KMS-11 (cell line): ENCODE results near the gene ILDR1.
A peak's percentile ranks its signal among the peaks of the same experiment; 100 is the strongest.

Experiments used
- H2AFZ ChIP-seq: fragments of 200-600 bp; sonication (generic); 2 replicates; pipeline ENCODE4 v1.6.1; 2016; ENCODE audit warnings: antibody characterized with exemption, mixed run types, low read depth
- H3K27ac ChIP-seq: fragments of 200-600 bp; sonication (generic); 2 replicates; pipeline ENCODE4 v1.6.1; 2016; ENCODE audit warnings: mild to moderate bottlenecking, mixed run types
- H3K27me3 ChIP-seq: fragments of 200-600 bp; sonication (generic); 2 replicates; pipeline ENCODE4 v1.6.1; 2017; ENCODE audit warnings: mild to moderate bottlenecking, low read depth, mixed run types, moderate library complexity; ENCODE audit not compliant: insufficient read depth
- H3K36me3 ChIP-seq: fragments of 200-600 bp; sonication (generic); 2 replicates; pipeline ENCODE4 v1.6.1; 2017; ENCODE audit warnings: mild to moderate bottlenecking, mixed run types; ENCODE audit not compliant: insufficient read depth
- H3K4me1 ChIP-seq: fragments of 200-600 bp; sonication (generic); 2 replicates; pipeline ENCODE4 v1.6.1; 2016; ENCODE audit warnings: mild to moderate bottlenecking, low read depth, mixed run types; ENCODE audit not compliant: poor library complexity, severe bottlenecking
- H3K4me2 ChIP-seq: fragments of 200-600 bp; sonication (generic); 2 replicates; pipeline ENCODE4 v1.7.0; 2016; ENCODE audit warnings: mild to moderate bottlenecking, mixed run types
- H3K4me3 ChIP-seq: fragments of 200-600 bp; sonication (generic); IDR thresholded peaks from 2 replicates; pipeline ENCODE4 v1.6.1; 2017; ENCODE audit warnings: low read depth, low read length, mixed read lengths; ENCODE audit not compliant: insufficient read depth
- H3K79me2 ChIP-seq: fragments of 200-600 bp; sonication (generic); 2 replicates; pipeline ENCODE4 v1.6.1; 2016; ENCODE audit warnings: low read depth, mixed run types; ENCODE audit not compliant: insufficient read depth
- H3K9ac ChIP-seq: fragments of 200-600 bp; sonication (generic); 2 replicates; pipeline ENCODE4 v1.6.1; 2016; ENCODE audit warnings: mild to moderate bottlenecking, mixed run types
- H4K20me1 ChIP-seq: fragments of 200-600 bp; sonication (generic); 2 replicates; pipeline ENCODE4 v1.6.1; 2016; ENCODE audit warnings: mild to moderate bottlenecking, mixed run types; ENCODE audit not compliant: insufficient read depth
- CTCF ChIP-seq: fragments of 200-600 bp; sonication (generic); conservative IDR thresholded peaks from 2 replicates; pipeline ENCODE4 v1.6.1; 2017; ENCODE audit warnings: low read depth, mild to moderate bottlenecking, antibody characterized with exemption, low read length, moderate library complexity, mixed read lengths

Gene ILDR1

DNA sequence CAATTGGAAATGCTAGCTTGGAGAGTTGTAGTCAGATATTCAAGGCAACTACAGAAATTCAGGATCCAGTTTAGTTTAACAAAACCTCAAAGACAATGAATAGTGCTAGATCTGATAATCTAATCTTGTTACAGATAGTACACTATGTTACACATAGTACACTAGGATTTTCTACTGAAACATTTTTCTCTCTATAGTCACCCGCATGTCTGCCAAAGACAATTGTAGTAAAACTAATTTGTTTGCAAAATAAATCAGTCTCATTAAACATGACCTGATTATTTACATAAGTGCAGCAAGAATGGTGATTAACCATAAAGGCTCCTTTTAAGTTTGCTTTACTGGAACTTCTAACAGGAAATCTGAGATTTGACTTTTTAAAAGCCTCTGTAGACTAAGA lies 52.0 kb downstream of the ILDR1 start:
- no peak overlapping the region for H3K4me3 ChIP-seq

DNA sequence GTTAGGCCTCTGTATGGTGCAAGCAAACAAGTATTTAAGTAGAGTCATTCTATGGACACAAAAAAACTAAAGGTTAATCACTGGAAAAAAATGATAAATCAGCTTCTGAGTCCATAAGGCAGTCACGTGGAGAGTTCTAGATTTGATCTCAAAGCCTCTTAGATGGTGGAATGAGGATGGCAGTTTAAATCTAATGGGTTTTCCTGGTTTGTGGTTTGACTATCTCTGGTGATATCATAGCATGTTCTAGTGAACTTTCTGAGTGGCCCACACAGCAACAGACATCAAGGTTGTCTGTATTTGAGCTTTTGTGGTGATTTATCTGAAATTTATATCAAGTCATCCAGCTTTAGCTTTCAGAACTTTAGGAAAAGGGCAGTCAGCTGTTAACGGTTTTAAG lies 52.4 kb downstream of the ILDR1 start:
- Histone ChIP-seq H4K20me1 (no peaks in the 10 kb centered on the region), H3K27ac (no peak overlapping the region), H3K9ac (no peak overlapping the region), H3K79me2 (no peaks in the 10 kb centered on the region), H2AFZ (peak overlapping the region; percentile 18; the same call in 1 of the 2 replicates), H3K27me3 (no peaks in the 10 kb centered on the region), H3K4me2 (no peak overlapping the region), H3K4me1 (no peaks in the 10 kb centered on the region), H3K36me3 (no peaks in the 10 kb centered on the region), H3K4me3 (no peak overlapping the region)
- TF ChIP-seq CTCF = no peak

More for the DNA sequence above, 52.0 kb downstream of the ILDR1 start:
- no peaks in the 10 kb centered on the region for H3K36me3 ChIP-seq
- TF ChIP-seq CTCF = no peak
- no peak overlapping the region for H2AFZ ChIP-seq
- H3K79me2 ChIP-seq = no peaks in the 10 kb centered on the region
- H3K27ac ChIP-seq = no peak overlapping the region
- H3K27me3 ChIP-seq = no peaks in the 10 kb centered on the region
- no peak overlapping the region for H3K4me2 ChIP-seq
- no peaks in the 10 kb centered on the region for H3K4me1 ChIP-seq
- no peaks in the 10 kb centered on the region for H4K20me1 ChIP-seq
- H3K9ac ChIP-seq = no peak overlapping the region

- H2AFZ ChIP-seq = no peak overlapping the region
Measured at GRCh38 chr3:121963608-121964007, 58.4 kb downstream of the ILDR1 start.

GRCh38 chr3:121962443-121962842 lies 59.6 kb downstream of the ILDR1 start:
- H4K20me1 ChIP-seq = no peaks in the 10 kb centered on the region
- H3K27me3 ChIP-seq = no peaks in the 10 kb centered on the region
- no peak overlapping the region for H2AFZ ChIP-seq
- no peak overlapping the region for H3K9ac ChIP-seq
- H3K79me2 ChIP-seq = no peaks in the 10 kb centered on the region
- H3K4me2 ChIP-seq = no peak overlapping the region
- no peak for TF ChIP-seq CTCF
- no peaks in the 10 kb centered on the region for H3K4me1 ChIP-seq
- H3K4me3 ChIP-seq = no peak overlapping the region
- H3K36me3 ChIP-seq = no peaks in the 10 kb centered on the region
- H3K27ac ChIP-seq = no peak overlapping the region

More at GRCh38 chr3:121963608-121964007, 58.4 kb downstream of the ILDR1 start:
- Histone ChIP-seq H4K20me1 (no peaks in the 10 kb centered on the region), H3K4me1 (no peaks in the 10 kb centered on the region), H3K27ac (no peak overlapping the region), H3K36me3 (no peaks in the 10 kb centered on the region), H3K27me3 (no peaks in the 10 kb centered on the region), H3K79me2 (no peaks in the 10 kb centered on the region), H3K9ac (no peak overlapping the region), H3K4me2 (no peak overlapping the region), H3K4me3 (no peak overlapping the region)
- TF ChIP-seq CTCF = no peak

- no peak overlapping the region for H2AFZ ChIP-seq
- no peaks in the 10 kb centered on the region for H3K27me3 ChIP-seq
- no peaks in the 10 kb centered on the region for H3K36me3 ChIP-seq
- H3K79me2 ChIP-seq = no peaks in the 10 kb centered on the region
- H3K4me2 ChIP-seq = no peak overlapping the region
- H3K4me1 ChIP-seq = no peaks in the 10 kb centered on the region
- no peak overlapping the region for H3K27ac ChIP-seq
- H3K9ac ChIP-seq = no peak overlapping the region
- no peaks in the 10 kb centered on the region for H4K20me1 ChIP-seq
- no peak for TF ChIP-seq CTCF
- no peak overlapping the region for H3K4me3 ChIP-seq
Measured at GRCh38 chr3:121961283-121961682, 60.8 kb downstream of the ILDR1 start.
